HG03378 (cell line): ENCODE data around the gene MAGOHB.

Experiments
- ATAC-seq: cut with Tn5 transposase; IDR thresholded peaks from one replicate; pipeline ENCODE4 v1.9.1; 2021; ENCODE audit warnings: mild to moderate bottlenecking, moderate library complexity; ENCODE audit not compliant: unreplicated experiment

MAGOHB gene

GRCh38 chr12:10557329-10557728, 56.1 kb downstream of the MAGOHB start:
- no peak for ATAC-seq

- ATAC-seq, result no peak
Measured at GRCh38 chr12:10554756-10555481, 58.5 kb downstream of the MAGOHB start.

GRCh38 chr12:10554228-10554755, 59.1 kb downstream of the MAGOHB start:
- ATAC-seq, result no peak
